GM21423 (cell line): ENCODE data around the gene FRRS1L.

Experiments used
- ATAC-seq: cut with Tn5 transposase; IDR thresholded peaks from one replicate; pipeline ENCODE4 v1.9.1; 2021; ENCODE audit warnings: mild to moderate bottlenecking, moderate library complexity; ENCODE audit not compliant: unreplicated experiment

Gene FRRS1L

GRCh38 chr9:109166771-109167601, at the start of gene FRRS1L:
FRRS1L (minus strand) TSS chr9:109167249; CDS start chr9:109167138, 111 bp downstream.
- ATAC-seq: no peak

- ATAC-seq: no peak
Observed at GRCh38 chr9:109214414-109214813, 47.4 kb upstream of the FRRS1L start.

GRCh38 chr9:109213285-109214121, 46.5 kb upstream of the FRRS1L start:
- no peak for ATAC-seq

- ATAC-seq: no peak
Observed at GRCh38 chr9:109212768-109213167, 45.7 kb upstream of the FRRS1L start.

GRCh38 chr9:109206670-109207069, 39.6 kb upstream of the FRRS1L start:
- no peak for ATAC-seq

GRCh38 chr9:109205526-109205925, 38.5 kb upstream of the FRRS1L start:
- no peak for ATAC-seq

GRCh38 chr9:109203761-109204360, 36.8 kb upstream of the FRRS1L start:
- no peak for ATAC-seq

- ATAC-seq: no peak
Observed at GRCh38 chr9:109199676-109200075, 32.6 kb upstream of the FRRS1L start.

GRCh38 chr9:109198736-109199382, 31.8 kb upstream of the FRRS1L start:
- ATAC-seq: no peak

- ATAC-seq: no peak
Observed at GRCh38 chr9:109193974-109194556, 27.0 kb upstream of the FRRS1L start.

GRCh38 chr9:109192732-109193361, 25.8 kb upstream of the FRRS1L start:
- ATAC-seq: no peak

- ATAC-seq: no peak
Observed at GRCh38 chr9:109191746-109192145, 24.7 kb upstream of the FRRS1L start.

GRCh38 chr9:109190151-109190550, 23.1 kb upstream of the FRRS1L start:
- ATAC-seq: no peak

GRCh38 chr9:109186857-109187520, 19.9 kb upstream of the FRRS1L start:
- ATAC-seq: no peak

GRCh38 chr9:109182940-109183798, 16.1 kb upstream of the FRRS1L start:
- ATAC-seq: no peak

- no peak for ATAC-seq
Observed at GRCh38 chr9:109182550-109182939, 15.5 kb upstream of the FRRS1L start.

GRCh38 chr9:109181284-109181683, 14.2 kb upstream of the FRRS1L start:
- ATAC-seq: peak; percentile 59

GRCh38 chr9:109179801-109180523, 12.9 kb upstream of the FRRS1L start:
- ATAC-seq: no peak
